Stimulated activated CD4-positive, alpha-beta T cell treated with anti-CD3 and anti-CD28 coated beads, Interleukin-12 subunit alpha, Interleukin-12 subunit beta, amount 100 ng/mL, for 4 hours (primary cell): Measurements from ENCODE around the gene WDR1.
"Not testable (repeated sequence)": the region's sequence is repeated elsewhere in the genome, so short reads cannot be mapped to it uniquely, and the experiment has no call there.

ENCODE experiments used
- DNase-seq: peaks from one replicate; pipeline ENCODE4 v3.0.0-alpha.2; 2020

Gene WDR1

GRCh38 chr4:10130178-10130888, 13.7 kb upstream of the WDR1 start:
- DNase-seq, result no peak

- DNase-seq, result no peak
These were observed 12.9 kb upstream of the WDR1 start for GRCh38 chr4:10129196-10130177.

GRCh38 chr4:10128761-10129160, 12.2 kb upstream of the WDR1 start:
- no peak for DNase-seq

GRCh38 chr4:10127531-10127930, 10.9 kb upstream of the WDR1 start:
- not testable (repeated sequence) for DNase-seq

GRCh38 chr4:10124167-10124930, 7.8 kb upstream of the WDR1 start:
- no peak for DNase-seq

- DNase-seq, result no peak
These were observed 6.9 kb upstream of the WDR1 start for GRCh38 chr4:10123227-10124101.

GRCh38 chr4:10122236-10122932, 5.8 kb upstream of the WDR1 start:
- DNase-seq, result no peak

GRCh38 chr4:10121568-10122208, 5.1 kb upstream of the WDR1 start:
- no peak for DNase-seq

- DNase-seq, result no peak
These were observed 4.5 kb upstream of the WDR1 start for GRCh38 chr4:10120943-10121567.

- no peak for DNase-seq
These were observed 3.2 kb upstream of the WDR1 start for GRCh38 chr4:10119773-10120172.

- no peak for DNase-seq
These were observed 2.7 kb upstream of the WDR1 start for GRCh38 chr4:10119278-10119677.

GRCh38 chr4:10118048-10119004, 1.7 kb upstream of the WDR1 start:
- no peak for DNase-seq

GRCh38 chr4:10117359-10118047, 904 bp upstream of the WDR1 start:
- peak; percentile 44 for DNase-seq

GRCh38 chr4:10115797-10116568, 616 bp downstream of the WDR1 start:
- DNase-seq, result peak; percentile 65

- no peak for DNase-seq
These were observed 1.3 kb downstream of the WDR1 start for GRCh38 chr4:10115271-10115796.

- no peak for DNase-seq
These were observed 2.0 kb downstream of the WDR1 start for GRCh38 chr4:10114607-10115006.

GRCh38 chr4:10114147-10114546, 2.5 kb downstream of the WDR1 start:
- DNase-seq, result no peak
